Panc1 (cell line): ENCODE data around the gene PDK2. TPM values are rescaled to one million over a fixed set of nuclear protein-coding genes. Genes with fewer than 3 reads are reported as not detected.
A peak's percentile ranks its signal among the peaks of the same experiment; 100 is the strongest.

Source experiments
- ATAC-seq: fragments of 200-7000 bp; cut with Tn5 transposase; 2 replicates; pipeline ENCODE4 v1.9.1; 2020; ENCODE audit warnings: mild to moderate bottlenecking, moderate library complexity
- BruUV-seq: library from RNA; stranded (reverse); fragments of 400-500 nt; replicated peaks from 2 replicates; lab custom pipeline; 2021; lab: Mats Ljungman, UMichigan
- CTCF ChIA-PET: fragments of 300-600 bp; sonication (Branson Sonifier 250); formaldehyde crosslinking; loops from one replicate; lab custom pipeline; 2022; ENCODE audit warnings: antibody characterized with exemption; lab: Charles Lee
- POLR2A ChIA-PET: fragments of 300-600 bp; sonication (Branson Sonifier 250); formaldehyde crosslinking; loops from one replicate; lab custom pipeline; 2022; ENCODE audit warnings: antibody characterized with exemption; lab: Charles Lee
- DNase-seq: peaks from one replicate; pipeline ENCODE4 v3.0.0-alpha.2; 2010; ENCODE audit warnings: low read depth, low spot score
- H3K27ac ChIP-seq: 2 replicates; pipeline ENCODE4 v1.5.1; 2011; ENCODE audit warnings: mild to moderate bottlenecking, low read length, inconsistent platforms
- H3K27me3 ChIP-seq: fragments of 200-500 bp; sonication (Bioruptor generic); 2 replicates; pipeline ENCODE4 v1.6.0; 2014; ENCODE audit warnings: low read length, inconsistent platforms; ENCODE audit not compliant: control insufficient read depth, insufficient read depth
- H3K36me3 ChIP-seq: fragments of 200-500 bp; sonication (Bioruptor generic); 2 replicates; pipeline ENCODE4 v1.5.1; 2014; ENCODE audit warnings: inconsistent platforms, mild to moderate bottlenecking, low read length, moderate library complexity; ENCODE audit not compliant: control insufficient read depth, insufficient read depth
- H3K4me1 ChIP-seq: 2 replicates; pipeline ENCODE4 v1.5.1; 2011; ENCODE audit warnings: inconsistent platforms, mild to moderate bottlenecking, low read length, moderate library complexity; ENCODE audit not compliant: control insufficient read depth, insufficient read depth
- H3K4me3 ChIP-seq, 2 experiments: 2 replicates each; pipeline ENCODE4 v1.5.1; 2011 to 2012; ENCODE audit warnings: low read depth in 2 of 2, low read length in 2 of 2, mild to moderate bottlenecking in 2 of 2, inconsistent platforms in 1 of 2, moderate library complexity in 1 of 2
- H3K9me3 ChIP-seq: fragments of 200-500 bp; sonication (Bioruptor generic); 2 replicates; pipeline ENCODE4 v1.5.1; 2014; ENCODE audit warnings: low read depth, mild to moderate bottlenecking, inconsistent platforms, low read length, moderate library complexity; ENCODE audit not compliant: control insufficient read depth, insufficient read depth
- POLR2AphosphoS5 ChIP-seq: IDR thresholded peaks from 2 replicates; pipeline ENCODE4 v1.6.1; 2012; ENCODE audit warnings: mild to moderate bottlenecking, low read depth, low read length, moderate library complexity
- SIN3A ChIP-seq: IDR thresholded peaks from 2 replicates; pipeline ENCODE4 v1.6.1; 2012; ENCODE audit warnings: low read depth, mild to moderate bottlenecking, low read length, moderate library complexity, borderline replicate concordance; ENCODE audit not compliant: insufficient read depth
- TCF7L2 ChIP-seq: IDR thresholded peaks from 2 replicates; pipeline ENCODE4 v1.6.1; 2011; ENCODE audit warnings: mild to moderate bottlenecking, low read depth, low read length, inconsistent platforms
- in situ Hi-C: cut with HindIII; loops from 2 replicates; pipeline ENCODE4 v1.10.0; 2016; ENCODE audit warnings: low sequenced_read_pairs, low pct_unique_long_range_greater_than_20kb
- intact Hi-C: fragments of 100-400 bp; cut with micrococcal nuclease; formaldehyde crosslinking; loops from one replicate; pipeline ENCODE4 v1.10.0; 2022; ENCODE audit not compliant: unreplicated experiment
- total RNA-seq: library from RNA; stranded (reverse); gene quantifications from one replicate; pipeline ENCODE4 v1.2.1, GENCODE V29; 2021; ENCODE audit not compliant: unreplicated experiment
- TF ChIP-seq, protein P1 (sequence below): fragments of 450-650 bp; IDR thresholded peaks from 2 replicates; pipeline ENCODE4 v1.5.1; 2017; ENCODE audit warnings: mild to moderate bottlenecking
- TF ChIP-seq, protein P2 (sequence below), 2 experiments: IDR thresholded peaks; 2 replicates each; pipeline ENCODE4 v1.6.1; 2011 to 2012; ENCODE audit warnings: low read depth in 2 of 2, control low read depth in 1 of 2, low read length in 1 of 2, mild to moderate bottlenecking in 1 of 2, moderate library complexity in 1 of 2; ENCODE audit not compliant: insufficient read depth in 1 of 2

PDK2 gene
- total RNA-seq, 1 experiment from 2014 or later: 46.0 TPM

DNA sequence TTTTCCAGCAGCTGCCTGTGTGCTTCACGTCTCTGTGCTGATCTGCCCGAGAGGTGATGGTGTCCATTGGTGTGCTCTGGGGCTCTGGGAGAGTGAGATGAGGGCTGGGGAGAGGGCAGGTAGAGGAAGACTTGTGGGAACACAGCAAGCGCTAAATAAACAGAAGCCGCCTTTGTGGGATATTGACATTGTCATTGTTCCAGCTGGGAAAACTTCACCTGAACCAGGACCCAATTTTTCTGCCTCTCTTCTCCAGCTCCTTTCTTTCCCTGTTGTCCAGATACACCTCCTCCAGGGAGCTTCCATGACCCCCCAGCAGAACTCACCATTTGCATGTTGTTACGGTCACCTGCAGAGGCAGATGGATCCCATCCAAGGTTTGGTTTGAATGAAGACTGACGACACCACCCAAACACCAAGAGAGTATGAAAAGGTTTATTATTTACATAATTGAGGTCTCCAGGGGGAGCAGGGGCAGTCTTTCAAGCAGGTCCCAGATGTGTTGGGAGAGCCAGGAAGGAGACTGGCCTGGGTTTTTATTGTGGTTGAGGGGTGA, 42.8 kb upstream of the PDK2 start:
- TF ChIP-seq POLR2AphosphoS5: no peak
- TF ChIP-seq, protein P1, sequence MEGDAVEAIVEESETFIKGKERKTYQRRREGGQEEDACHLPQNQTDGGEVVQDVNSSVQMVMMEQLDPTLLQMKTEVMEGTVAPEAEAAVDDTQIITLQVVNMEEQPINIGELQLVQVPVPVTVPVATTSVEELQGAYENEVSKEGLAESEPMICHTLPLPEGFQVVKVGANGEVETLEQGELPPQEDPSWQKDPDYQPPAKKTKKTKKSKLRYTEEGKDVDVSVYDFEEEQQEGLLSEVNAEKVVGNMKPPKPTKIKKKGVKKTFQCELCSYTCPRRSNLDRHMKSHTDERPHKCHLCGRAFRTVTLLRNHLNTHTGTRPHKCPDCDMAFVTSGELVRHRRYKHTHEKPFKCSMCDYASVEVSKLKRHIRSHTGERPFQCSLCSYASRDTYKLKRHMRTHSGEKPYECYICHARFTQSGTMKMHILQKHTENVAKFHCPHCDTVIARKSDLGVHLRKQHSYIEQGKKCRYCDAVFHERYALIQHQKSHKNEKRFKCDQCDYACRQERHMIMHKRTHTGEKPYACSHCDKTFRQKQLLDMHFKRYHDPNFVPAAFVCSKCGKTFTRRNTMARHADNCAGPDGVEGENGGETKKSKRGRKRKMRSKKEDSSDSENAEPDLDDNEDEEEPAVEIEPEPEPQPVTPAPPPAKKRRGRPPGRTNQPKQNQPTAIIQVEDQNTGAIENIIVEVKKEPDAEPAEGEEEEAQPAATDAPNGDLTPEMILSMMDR: no peak
- no peak for TF ChIP-seq SIN3A
- TF ChIP-seq, protein P2, sequence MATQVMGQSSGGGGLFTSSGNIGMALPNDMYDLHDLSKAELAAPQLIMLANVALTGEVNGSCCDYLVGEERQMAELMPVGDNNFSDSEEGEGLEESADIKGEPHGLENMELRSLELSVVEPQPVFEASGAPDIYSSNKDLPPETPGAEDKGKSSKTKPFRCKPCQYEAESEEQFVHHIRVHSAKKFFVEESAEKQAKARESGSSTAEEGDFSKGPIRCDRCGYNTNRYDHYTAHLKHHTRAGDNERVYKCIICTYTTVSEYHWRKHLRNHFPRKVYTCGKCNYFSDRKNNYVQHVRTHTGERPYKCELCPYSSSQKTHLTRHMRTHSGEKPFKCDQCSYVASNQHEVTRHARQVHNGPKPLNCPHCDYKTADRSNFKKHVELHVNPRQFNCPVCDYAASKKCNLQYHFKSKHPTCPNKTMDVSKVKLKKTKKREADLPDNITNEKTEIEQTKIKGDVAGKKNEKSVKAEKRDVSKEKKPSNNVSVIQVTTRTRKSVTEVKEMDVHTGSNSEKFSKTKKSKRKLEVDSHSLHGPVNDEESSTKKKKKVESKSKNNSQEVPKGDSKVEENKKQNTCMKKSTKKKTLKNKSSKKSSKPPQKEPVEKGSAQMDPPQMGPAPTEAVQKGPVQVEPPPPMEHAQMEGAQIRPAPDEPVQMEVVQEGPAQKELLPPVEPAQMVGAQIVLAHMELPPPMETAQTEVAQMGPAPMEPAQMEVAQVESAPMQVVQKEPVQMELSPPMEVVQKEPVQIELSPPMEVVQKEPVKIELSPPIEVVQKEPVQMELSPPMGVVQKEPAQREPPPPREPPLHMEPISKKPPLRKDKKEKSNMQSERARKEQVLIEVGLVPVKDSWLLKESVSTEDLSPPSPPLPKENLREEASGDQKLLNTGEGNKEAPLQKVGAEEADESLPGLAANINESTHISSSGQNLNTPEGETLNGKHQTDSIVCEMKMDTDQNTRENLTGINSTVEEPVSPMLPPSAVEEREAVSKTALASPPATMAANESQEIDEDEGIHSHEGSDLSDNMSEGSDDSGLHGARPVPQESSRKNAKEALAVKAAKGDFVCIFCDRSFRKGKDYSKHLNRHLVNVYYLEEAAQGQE (IDR thresholded peaks at IDR 0.05; ENCODE audit: insufficient read depth in 1 of 2, low read depth in 2 of 2, low read length in 1 of 2): no peak
- TF ChIP-seq TCF7L2: no peak
- intact Hi-C loops: no loop called here
- peaks cover 69% of the 10 kb centered on the region for H3K4me1 ChIP-seq
- no peaks in the 10 kb centered on the region for H3K27me3 ChIP-seq
- no peak for DNase-seq
- no TSS peak for BruUV-seq
- no peaks in the 10 kb centered on the region for H3K9me3 ChIP-seq
- H3K4me3 ChIP-seq: 0 out of 4 replicates have a peak overlapping the region, but pooled peaks of 1 of the 2 experiments have one; percentile 1
- in situ Hi-C loops: no loop called here
- ChIA-PET CTCF (interaction anchor here (1.0 to 1.2 kb wide), 2 partner anchors 25 to 28 kb away, joined by 3 read pairs; no protein-coding TSS in a partner anchor), POLR2A (interaction anchor here (0.6 kb wide), 1 partner anchor 7 kb away, joined by 6 read pairs; no protein-coding TSS in a partner anchor)
- H3K27ac ChIP-seq: peak overlapping the region; percentile 99
- ATAC-seq: no peak
- H3K36me3 ChIP-seq: peaks cover 8% of the 10 kb centered on the region; the same call in 1 of the 2 replicates

DNA sequence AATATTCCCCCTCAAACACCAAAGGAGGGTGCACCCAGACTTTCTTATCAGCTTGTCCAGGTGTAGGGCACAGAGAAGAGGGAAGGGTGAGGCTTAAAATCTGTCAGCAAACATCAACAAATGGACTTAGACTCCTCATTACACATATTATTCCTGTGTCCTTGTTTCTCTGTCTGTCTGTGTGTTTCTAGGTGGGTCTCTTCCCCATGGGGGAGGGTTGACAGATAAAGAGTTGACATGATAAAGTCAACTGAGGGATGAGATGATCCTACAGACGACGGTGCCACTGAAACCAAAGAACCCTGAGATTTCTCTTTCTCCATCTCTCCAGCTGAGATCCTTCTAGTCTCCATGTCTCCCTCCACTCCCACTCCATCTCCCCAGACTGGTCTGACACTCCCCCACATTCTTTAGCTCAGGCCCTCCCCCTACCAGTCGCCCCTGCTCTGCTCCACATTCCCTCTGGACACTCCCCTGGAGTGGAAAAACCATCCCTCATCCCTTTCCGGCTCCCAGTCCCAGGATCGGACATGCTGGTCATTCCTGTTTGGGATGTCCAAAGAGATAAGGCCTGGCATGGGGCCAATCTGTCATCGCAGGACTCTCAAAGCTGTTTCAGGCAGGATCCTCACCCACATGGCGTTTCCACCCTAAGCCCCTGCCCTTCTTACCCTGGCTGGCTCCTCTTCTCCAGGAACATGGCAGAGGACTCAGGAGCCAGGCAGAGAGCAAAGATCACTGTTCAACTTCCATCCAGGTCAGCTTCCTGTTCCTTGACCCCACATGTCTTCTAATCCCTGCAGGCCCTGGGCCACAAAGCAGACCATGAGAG, 42.1 kb upstream of the PDK2 start:
- H3K27me3 ChIP-seq: no peaks in the 10 kb centered on the region
- H3K36me3 ChIP-seq: peaks cover 8% of the 10 kb centered on the region; the same call in 1 of the 2 replicates
- ChIA-PET POLR2A (interaction anchor here (0.6 kb wide), 1 partner anchor 110 kb away, joined by 3 read pairs; no protein-coding TSS in a partner anchor), CTCF (interaction anchor here (1.0 to 1.2 kb wide), 2 partner anchors 26 to 27 kb away, joined by 3 read pairs; no protein-coding TSS in a partner anchor)
- no peak for TF ChIP-seq POLR2AphosphoS5
- TF ChIP-seq, protein P1: no peak
- TF ChIP-seq, protein P2 (IDR thresholded peaks at IDR 0.05; ENCODE audit: insufficient read depth in 1 of 2, low read depth in 2 of 2, low read length in 1 of 2): no peak
- TF ChIP-seq SIN3A: no peak
- TF ChIP-seq TCF7L2: no peak
- H3K4me3 ChIP-seq: 0 out of 4 replicates have a peak overlapping the region, but pooled peaks of 1 of the 2 experiments have one; percentile 2
- peaks cover 69% of the 10 kb centered on the region for H3K4me1 ChIP-seq
- ATAC-seq (no peak), DNase-seq (no peak)
- H3K27ac ChIP-seq: peak overlapping the region; percentile 99
- H3K9me3 ChIP-seq: no peaks in the 10 kb centered on the region
- in situ Hi-C loops: no loop called here
- BruUV-seq: no TSS peak
- intact Hi-C loops: no loop called here
